IPS-NIHi11 (cell line): Measurements from ENCODE around the gene CUBN.

Source experiments
- DNase-seq: peaks from one replicate; pipeline ENCODE4 v3.0.0; 2012; ENCODE audit warnings: mixed read lengths, low spot score

CUBN gene

DNA sequence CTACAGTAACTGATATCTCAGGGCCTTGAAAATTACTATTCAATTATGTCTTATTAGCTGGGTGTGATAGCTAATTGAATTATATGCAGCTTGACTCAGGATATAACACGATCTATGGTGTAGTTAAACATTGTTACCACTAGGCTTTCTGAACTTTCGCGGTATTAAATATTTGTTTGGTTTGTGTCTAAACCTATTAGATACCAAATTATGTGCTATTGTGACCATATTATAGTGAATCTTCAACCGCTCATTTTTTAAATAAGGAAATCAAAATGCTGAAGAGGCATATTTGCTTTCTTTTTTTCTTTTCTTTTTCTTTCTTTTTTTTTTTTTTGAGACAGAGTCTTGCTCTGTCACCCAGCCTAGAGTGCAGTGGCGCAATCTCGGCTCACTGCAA, 213.1 kb downstream of the CUBN start:
- no peak for DNase-seq

DNA sequence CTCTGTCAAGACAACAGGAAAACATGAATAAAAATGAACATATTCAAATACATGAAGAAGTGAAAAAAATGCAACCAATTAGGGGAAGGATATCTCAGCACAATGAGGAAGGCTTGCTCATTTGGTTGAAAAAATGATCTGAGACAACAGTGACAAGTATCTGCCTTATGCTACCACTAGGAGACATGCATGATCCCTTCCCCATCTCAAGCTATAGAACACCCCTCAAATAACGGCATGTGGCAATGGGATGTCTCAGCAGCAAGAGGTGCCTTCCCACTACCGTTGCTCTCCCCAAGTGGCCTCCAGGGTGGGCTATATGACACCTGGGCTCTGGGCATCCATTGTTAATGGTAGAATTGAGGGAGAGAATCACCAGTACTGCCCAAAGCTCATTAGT, 214.3 kb downstream of the CUBN start:
- no peak for DNase-seq

GRCh38 chr10:16913266-16913665, 216.3 kb downstream of the CUBN start:
- DNase-seq: no peak

DNA sequence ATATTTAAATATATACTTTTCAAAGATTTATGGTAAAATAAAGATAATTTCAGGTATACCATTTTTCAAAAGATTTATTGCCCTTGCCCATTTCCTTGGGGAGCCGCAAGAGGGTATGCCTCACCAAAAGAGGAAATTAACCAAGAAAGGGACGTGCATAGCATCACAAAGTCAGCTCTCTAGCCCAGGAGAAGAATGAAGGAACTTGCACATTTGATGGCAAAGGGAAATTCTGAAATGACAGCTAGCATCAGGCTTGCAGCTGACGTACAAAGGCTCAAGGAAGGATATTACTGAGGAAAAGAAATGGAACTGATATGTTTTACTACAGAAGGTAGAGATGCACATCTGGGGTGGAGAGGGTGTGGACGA, 218.8 kb downstream of the CUBN start:
- DNase-seq: no peak

DNA sequence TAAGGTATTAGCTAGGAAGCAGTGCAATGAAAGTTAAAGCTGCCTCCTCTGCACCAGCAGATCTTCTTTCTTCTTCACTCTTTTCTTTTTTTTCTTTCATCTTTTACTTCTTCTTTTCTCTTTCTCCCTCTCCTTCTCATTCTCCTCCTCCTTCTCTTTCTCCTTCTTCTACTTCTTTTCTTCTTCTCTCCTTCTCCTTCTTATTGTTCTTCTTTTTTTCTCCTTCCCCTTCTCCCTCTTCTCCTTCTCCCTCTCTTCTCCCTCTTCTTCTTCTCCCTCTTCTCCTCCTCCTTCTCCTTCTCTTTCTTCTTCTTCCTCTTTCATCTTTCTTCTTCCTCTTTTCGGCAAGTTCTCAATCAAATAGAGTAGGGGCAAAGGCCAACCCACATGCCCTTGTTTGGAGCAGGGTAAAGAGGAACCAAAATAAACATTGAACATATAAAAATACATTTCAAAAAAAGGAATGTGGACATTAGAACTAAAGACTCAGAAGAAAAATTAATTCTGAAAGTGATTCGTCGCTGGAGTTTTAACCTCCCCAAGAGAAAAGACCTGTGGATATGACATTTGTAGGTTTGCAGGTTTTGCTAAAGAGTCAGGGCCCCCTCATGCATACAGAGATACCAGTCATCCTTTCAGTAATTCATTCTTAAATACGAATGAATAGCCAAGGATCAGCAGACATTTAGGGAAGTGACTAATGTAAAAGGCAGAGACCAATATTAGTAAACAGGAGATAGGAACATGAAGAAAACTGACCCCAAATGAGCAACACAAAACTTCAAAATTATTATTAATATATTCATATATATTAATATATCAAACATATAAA, 219.4 kb downstream of the CUBN start:
- DNase-seq: no peak

DNA sequence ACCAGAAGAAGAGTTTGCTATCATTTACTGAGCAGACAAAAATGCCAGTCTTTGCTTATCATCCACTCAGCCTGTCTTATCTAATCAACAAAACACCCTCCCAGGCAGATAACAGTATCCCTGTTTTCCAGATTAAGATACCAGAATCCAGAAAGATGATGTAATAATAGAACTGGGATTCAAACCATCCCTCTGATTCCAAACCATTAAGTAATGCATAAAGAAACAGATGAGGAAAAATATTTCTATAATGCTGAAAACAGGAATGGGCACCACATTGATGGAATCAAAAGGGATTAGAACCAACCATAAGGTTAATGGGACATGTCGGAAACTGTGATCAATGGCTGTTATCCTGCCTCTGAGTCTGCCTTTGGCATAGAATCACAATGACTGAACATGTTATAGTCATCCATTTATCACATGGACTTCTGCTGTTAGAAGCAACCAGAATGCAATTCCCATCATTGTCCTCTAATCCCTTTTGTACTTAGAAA, 220.3 kb downstream of the CUBN start:
- no peak for DNase-seq

DNA sequence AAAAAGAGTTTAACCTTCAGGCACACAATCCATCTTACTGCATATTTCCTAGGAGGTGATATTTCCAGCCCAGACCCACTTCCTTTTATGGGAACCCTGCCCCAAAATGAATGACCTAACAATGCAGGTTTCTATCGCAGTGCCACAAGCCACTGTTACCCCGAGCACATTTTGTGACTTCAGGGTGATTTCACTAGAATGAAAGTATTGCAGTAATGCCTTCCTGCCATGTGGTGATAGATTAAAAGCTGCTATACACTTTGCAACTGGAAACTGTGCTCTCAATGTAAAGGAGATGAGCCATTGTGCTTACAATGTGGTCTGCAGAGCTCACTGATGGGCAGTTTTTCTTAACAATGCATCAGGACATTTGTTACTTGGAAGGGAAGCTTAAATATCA, 221.9 kb downstream of the CUBN start:
- DNase-seq: no peak

- DNase-seq: no peak
Measured at GRCh38 chr10:16905320-16905719, 224.3 kb downstream of the CUBN start.

DNA sequence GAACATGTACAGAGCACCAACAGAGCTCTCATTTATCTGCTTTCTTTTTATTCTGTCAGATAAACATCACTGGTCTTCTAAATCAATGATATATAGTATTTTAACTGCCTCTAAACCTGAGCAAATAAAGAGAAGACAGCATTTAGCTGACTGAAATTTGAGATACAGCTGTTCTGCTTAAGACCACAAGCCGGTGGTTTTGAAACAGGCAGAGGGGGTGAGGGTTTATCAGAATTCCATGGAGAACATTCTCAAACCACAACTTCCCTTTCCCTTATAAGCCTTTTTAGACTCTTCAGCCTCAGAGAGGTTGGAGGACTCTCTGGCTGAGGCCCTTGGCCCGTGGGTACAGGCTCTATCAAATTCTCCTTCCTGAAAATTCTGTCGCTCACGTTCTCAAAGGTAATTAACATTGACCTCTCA, 225.0 kb downstream of the CUBN start:
- no peak for DNase-seq

DNA sequence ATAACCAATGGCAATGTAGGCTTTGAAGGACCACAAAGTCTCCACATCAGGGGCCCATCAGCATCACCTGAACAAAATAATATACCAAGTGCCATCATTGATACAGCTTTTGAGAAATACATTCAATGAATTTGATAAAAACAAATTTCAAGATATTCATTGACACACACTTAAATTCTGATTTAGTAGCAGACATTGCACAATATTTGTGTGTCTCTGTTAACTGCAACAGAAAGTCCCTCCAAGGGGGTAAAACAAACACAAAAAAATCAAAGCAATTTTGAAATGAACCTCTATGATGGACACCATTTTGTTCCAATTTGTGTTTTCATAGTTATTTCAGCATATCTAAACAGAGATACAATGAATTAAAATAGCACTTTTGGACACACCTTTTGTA, 225.6 kb downstream of the CUBN start:
- DNase-seq: no peak

- DNase-seq: no peak
Measured at GRCh38 chr10:16902606-16903005, 227.0 kb downstream of the CUBN start.

DNA sequence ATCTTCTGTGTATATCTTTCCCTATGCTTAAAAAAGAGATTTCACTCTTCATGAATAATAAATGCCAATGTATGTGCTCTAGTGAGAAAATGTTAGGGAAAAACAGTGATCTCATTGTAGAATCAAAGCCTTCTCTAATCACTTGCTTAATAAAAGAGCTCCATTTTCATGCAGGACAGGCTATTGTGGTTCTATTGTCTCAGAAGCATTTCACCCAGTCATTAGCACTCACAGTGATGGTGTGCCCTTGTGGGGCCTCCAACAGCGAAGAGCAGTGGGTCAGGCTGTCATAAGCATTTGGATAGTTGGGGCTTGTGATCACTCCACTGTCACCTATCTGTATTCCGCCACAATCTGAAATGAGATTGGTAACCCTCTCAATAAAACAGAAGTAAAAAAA, 228.5 kb downstream of the CUBN start:
- DNase-seq: peak; percentile 29

- no peak for DNase-seq
Measured at GRCh38 chr10:16896993-16897392, 232.6 kb downstream of the CUBN start.

GRCh38 chr10:16894821-16895220, 234.8 kb downstream of the CUBN start:
- no peak for DNase-seq

DNA sequence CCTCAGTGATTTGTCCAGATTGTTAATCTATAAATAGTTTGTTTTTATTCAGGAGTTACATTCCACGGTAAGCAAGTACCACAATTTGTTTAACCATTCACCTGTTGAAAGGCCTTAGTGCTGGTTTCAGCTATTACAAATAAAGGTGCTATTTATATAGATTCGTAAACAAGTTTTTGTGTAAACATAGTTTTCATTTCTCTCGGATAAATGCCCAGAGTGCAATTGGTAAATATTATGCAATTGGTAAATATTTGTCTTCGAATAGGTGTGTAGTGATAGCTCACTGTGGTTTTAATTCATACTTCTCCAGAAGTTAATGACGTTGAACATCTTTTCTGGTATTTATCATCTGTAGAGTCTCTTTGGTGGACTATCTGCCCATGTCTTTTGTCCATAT, 235.9 kb downstream of the CUBN start:
- DNase-seq: no peak

GRCh38 chr10:16891375-16892313, 238.0 kb downstream of the CUBN start:
- DNase-seq: peak; percentile 60

GRCh38 chr10:16890691-16891090, 238.9 kb downstream of the CUBN start:
- DNase-seq: no peak

DNA sequence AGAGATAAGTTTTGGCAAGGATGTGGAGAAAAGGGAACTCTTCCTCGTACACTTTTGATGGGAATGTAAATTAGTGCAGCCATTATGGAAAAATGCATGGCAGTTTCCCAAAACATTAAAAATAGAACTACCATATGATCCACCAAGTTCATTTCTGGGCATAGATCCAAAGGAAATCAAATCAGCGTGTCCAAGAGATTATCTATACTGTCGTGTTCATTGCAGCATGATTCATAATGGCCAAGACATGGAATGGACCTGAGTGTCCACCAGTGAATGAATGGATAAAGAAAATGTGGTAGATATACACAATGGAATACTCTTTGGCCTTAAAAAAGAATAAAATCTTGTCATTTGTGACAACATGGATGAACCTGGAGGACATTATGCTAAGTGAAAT, 242.0 kb downstream of the CUBN start:
- no peak for DNase-seq

DNA sequence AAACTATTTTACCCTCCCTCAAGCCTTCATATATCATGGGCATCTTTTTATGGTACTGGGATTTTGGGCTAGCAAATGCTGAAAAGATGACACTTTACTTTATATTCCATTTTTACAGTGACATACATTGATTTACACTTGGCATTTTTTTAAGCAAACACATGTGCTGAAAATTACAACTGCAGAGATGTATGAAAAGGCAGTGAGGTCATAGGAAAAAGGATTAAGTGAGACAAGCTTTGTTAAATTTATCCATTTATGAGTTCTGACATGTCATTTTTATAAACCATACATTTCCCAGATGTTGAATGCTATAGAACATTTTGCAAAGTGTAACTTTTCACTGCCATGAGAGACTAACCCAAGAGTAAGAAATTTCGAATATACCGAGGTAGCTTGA, 243.6 kb downstream of the CUBN start:
- DNase-seq: no peak

GRCh38 chr10:16884497-16884896, 245.1 kb downstream of the CUBN start:
- DNase-seq: no peak

GRCh38 chr10:16883084-16883483, 246.5 kb downstream of the CUBN start:
- DNase-seq: no peak

- DNase-seq: no peak
Measured at GRCh38 chr10:16870331-16870730, 259.3 kb downstream of the CUBN start.

DNA sequence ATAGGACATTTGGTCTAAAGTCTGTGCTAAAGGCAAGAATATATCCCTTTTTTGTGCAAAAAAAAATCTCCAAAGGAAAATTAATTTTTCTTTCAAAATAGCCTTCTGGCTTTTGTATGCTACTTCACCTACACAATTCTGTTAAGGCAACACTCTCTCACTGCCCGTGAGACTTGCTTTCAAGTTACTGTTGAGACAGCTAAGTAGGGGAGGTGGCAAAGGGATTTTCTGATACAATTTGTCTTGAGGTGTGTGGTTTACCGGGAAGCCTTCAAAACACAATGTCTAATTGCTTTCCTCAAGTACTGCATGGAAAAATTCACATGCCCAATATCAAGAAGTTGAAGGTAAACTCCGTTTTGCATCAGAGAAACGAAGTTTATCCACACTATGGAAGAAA, 261.6 kb downstream of the CUBN start:
- peak; percentile 33 for DNase-seq
